ENCODE measurements around the gene CHCHD4. TPM values are rescaled to one million over a fixed set of nuclear protein-coding genes. Genes with fewer than 3 reads are reported as not detected.
A peak's percentile ranks its signal among the peaks of the same experiment; 100 is the strongest.

The CHCHD4 gene
- total RNA-seq, 4 donors from 2014 or later: 15.1 to 20.2 (median 16.0) TPM

- Histone ChIP-seq H3K4me3 (replicated peaks in 1 of 3) (no peak overlapping the region), H3K9me3 (no peaks in the 10 kb centered on the region), H3K27ac (peak overlapping the region in 1 of 3 donors; percentile 94), H3K36me3 (peaks cover 27 to 32% of the 10 kb centered on the region in 2 donors), H3K4me1 (peaks cover 26 to 27% of the 10 kb centered on the region in 2 donors), H3K27me3 (no peaks in the 10 kb centered on the region)
- DNase-seq: no peak
- TF ChIP-seq CTCF (IDR thresholded peaks at IDR 0.05): no peak
- no peak for TF ChIP-seq POLR2A (IDR thresholded peaks at IDR 0.05)
- intact Hi-C loops (cut with DNase I): loop anchor here (10.0 kb wide), 1 partner anchor 48 kb away; the partner anchor contains the start of genes LSM3 and XPC
- 81 to 85% methylated on average over 5 of the region's 5 CpGs for WGBS, 2 donors
Measured at GRCh38 chr3:14126887-14127505, 2.3 kb upstream of the CHCHD4 start.

- Histone ChIP-seq H3K27me3 (no peaks in the 10 kb centered on the region), H3K36me3 (peaks cover 20 to 25% of the 10 kb centered on the region in 2 donors), H3K4me3 (replicated peaks in 1 of 3) (peak overlapping the region in 1 of 3 donors; percentile 99), H3K27ac (peak overlapping the region; percentile 17 to 95 (median 94)), H3K9me3 (no peaks in the 10 kb centered on the region), H3K4me1 (peaks cover 26 to 27% of the 10 kb centered on the region in 2 donors)
- intact Hi-C loops (cut with DNase I): loop anchor here (10.0 kb wide), 1 partner anchor 49 kb away; the partner anchor contains the start of genes LSM3 and XPC
- TF ChIP-seq CTCF (IDR thresholded peaks at IDR 0.05): no peak
- no peak for TF ChIP-seq POLR2A (IDR thresholded peaks at IDR 0.05)
- DNase-seq: no peak
- WGBS, 2 donors: 52 to 54% methylated on average over 9 to 11 of the region's 11 CpGs
Measured at GRCh38 chr3:14126017-14126886, 1.6 kb upstream of the CHCHD4 start.

GRCh38 chr3:14125193-14126016, 735 bp upstream of the CHCHD4 start:
- Histone ChIP-seq H3K36me3 (peaks cover 11 to 16% of the 10 kb centered on the region in 2 donors), H3K4me3 (replicated peaks in 1 of 3) (peak overlapping the region; percentile 76 to 99 (median 81)), H3K4me1 (peaks cover 26 to 27% of the 10 kb centered on the region in 2 donors), H3K27ac (peak overlapping the region; percentile 78 to 95 (median 94)), H3K27me3 (no peaks in the 10 kb centered on the region), H3K9me3 (no peaks in the 10 kb centered on the region)
- TF ChIP-seq POLR2A (IDR thresholded peaks at IDR 0.05) (no peak), CTCF (IDR thresholded peaks at IDR 0.05) (peak in 1 of 6 experiments; percentile 4)
- intact Hi-C loops (cut with DNase I): loop anchor here (10.0 kb wide), 1 partner anchor 49 kb away; the partner anchor contains the start of genes LSM3 and XPC
- WGBS, 2 donors: 0% methylated on average over 23 to 34 of the region's 44 CpGs
- peak; percentile 68 to 76 for DNase-seq

- Histone ChIP-seq H3K9me3 (no peaks in the 10 kb centered on the region), H3K4me3 (replicated peaks in 1 of 3) (peak overlapping the region; percentile 81 to 99 (median 82)), H3K27ac (peak overlapping the region; percentile 59 to 95 (median 66)), H3K36me3 (peaks cover 0 to 5% of the 10 kb centered on the region in 2 donors), H3K4me1 (peaks cover 26 to 27% of the 10 kb centered on the region in 2 donors), H3K27me3 (no peaks in the 10 kb centered on the region)
- WGBS, 2 donors: 1% methylated on average over 18 to 32 of the region's 37 CpGs
- TF ChIP-seq CTCF (IDR thresholded peaks at IDR 0.05) (no peak), POLR2A (IDR thresholded peaks at IDR 0.05) (no peak)
- intact Hi-C loops (cut with DNase I): loop anchor here (10.0 kb wide), 1 partner anchor 51 kb away; the partner anchor contains the start of genes LSM3 and XPC
- peak; percentile 56 to 71 for DNase-seq
Measured at GRCh38 chr3:14124223-14124614, 451 bp downstream of the CHCHD4 start.
